ENCODE data around the gene PBLD.
A peak's percentile ranks its signal among the peaks of the same experiment; 100 is the strongest.

DNA sequence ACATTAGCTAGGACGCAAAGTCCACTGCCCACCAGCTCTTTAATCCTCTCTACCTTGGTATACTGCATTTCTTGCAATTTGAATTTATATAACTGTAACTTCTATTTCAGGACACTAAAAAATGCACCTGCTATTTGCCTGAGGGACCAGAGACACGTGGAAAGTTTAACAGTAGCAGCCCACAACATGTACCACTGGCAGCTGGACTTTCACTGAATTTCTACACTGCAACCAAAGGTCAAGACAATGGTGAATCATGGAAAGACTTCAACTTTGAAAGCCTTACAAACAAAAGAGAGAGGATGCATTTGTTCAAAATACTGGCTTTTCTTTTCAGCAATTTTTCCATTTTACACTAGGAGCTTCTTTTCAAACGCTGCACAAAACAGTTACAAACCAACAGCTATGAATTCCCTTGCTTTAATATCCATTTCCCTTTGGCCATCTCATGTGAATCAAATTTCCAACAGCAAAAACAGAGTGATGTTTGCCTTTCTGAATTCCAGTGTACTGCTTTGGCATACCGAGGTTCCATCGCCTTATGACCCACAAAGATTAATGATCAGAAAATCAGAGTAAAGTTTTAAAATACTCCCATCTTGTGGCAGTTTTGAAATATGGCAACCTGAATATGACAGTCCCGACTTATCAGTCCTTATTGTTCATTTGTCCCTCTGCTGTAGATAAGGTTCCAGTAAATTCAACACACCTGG is 30.8 kb downstream of the PBLD start:
- no peak for TF ChIP-seq POLR2A (IDR thresholded peaks at IDR 0.05)
- TF ChIP-seq, protein P1, sequence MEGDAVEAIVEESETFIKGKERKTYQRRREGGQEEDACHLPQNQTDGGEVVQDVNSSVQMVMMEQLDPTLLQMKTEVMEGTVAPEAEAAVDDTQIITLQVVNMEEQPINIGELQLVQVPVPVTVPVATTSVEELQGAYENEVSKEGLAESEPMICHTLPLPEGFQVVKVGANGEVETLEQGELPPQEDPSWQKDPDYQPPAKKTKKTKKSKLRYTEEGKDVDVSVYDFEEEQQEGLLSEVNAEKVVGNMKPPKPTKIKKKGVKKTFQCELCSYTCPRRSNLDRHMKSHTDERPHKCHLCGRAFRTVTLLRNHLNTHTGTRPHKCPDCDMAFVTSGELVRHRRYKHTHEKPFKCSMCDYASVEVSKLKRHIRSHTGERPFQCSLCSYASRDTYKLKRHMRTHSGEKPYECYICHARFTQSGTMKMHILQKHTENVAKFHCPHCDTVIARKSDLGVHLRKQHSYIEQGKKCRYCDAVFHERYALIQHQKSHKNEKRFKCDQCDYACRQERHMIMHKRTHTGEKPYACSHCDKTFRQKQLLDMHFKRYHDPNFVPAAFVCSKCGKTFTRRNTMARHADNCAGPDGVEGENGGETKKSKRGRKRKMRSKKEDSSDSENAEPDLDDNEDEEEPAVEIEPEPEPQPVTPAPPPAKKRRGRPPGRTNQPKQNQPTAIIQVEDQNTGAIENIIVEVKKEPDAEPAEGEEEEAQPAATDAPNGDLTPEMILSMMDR (IDR thresholded peaks at IDR 0.05 in 4 of 5, conservative IDR thresholded peaks at IDR 0.05 in 1 of 5), result peak in 4 of 5 experiments; percentile 26 to 55 (median 45)

Measured in gastrocnemius medialis (tissue), 4 donors.